Activated T-cell treated with anti-CD3 and anti-CD28 coated beads, Interleukin-2, amount 50 U/mL, for 4 hours (primary cell): ENCODE results near the gene OR52E4. TPM values are rescaled to one million over a fixed set of nuclear protein-coding genes. Genes with fewer than 3 reads are reported as not detected.

Source experiments
- ATAC-seq, 2 donors: fragments of 200-7000 bp; cut with Tn5 transposase; one replicate each; pipeline ENCODE4 v1.10.0; 2021
- DNase-seq: peaks from one replicate; pipeline ENCODE4 v3.0.0-alpha.2; 2020
- H3K27me3 Mint-ChIP-seq: one replicate; pipeline ENCODE4 v1.8.0; 2021; ENCODE audit warnings: low read depth, mixed read lengths
- H3K36me3 Mint-ChIP-seq: one replicate; pipeline ENCODE4 v1.8.0; 2022; ENCODE audit warnings: mixed read lengths; ENCODE audit not compliant: insufficient read depth
- H3K4me1 Mint-ChIP-seq: one replicate; pipeline ENCODE4 v1.8.0; 2021; ENCODE audit warnings: low read depth, mixed read lengths
- H3K4me3 Mint-ChIP-seq: one replicate; pipeline ENCODE4 v1.8.0; 2021; ENCODE audit warnings: mild to moderate bottlenecking, moderate library complexity, mixed read lengths
- H3K9me3 Mint-ChIP-seq: one replicate; pipeline ENCODE4 v1.8.0; 2021; ENCODE audit warnings: mixed read lengths
- total RNA-seq, 3 donors: library from RNA; stranded (reverse); gene quantifications; one replicate each; pipeline ENCODE4 v1.2.1, GENCODE V29; 2021

Gene OR52E4
- total RNA-seq, 3 donors from 2014 or later, result not detected

- no peak within 1 kb of the TSS for H3K4me3 Mint-ChIP-seq
Observed at GRCh38 chr11:5892908-5893307, 12.5 kb downstream of the OR52E4 start, which contains the start of gene OR52E5. Gene OR52E5 (plus strand): TSS chr11:5893208. CDS start chr11:5900777, 7,569 bp downstream.

GRCh38 chr11:5899534-5899933, 19.1 kb downstream of the OR52E4 start:
- DNase-seq (no peak), ATAC-seq (no peak)
- H3K4me3 Mint-ChIP-seq, result no peak overlapping the region
- H3K36me3 Mint-ChIP-seq, result no peaks in the 10 kb centered on the region
- H3K9me3 Mint-ChIP-seq, result no peaks in the 10 kb centered on the region
- H3K27me3 Mint-ChIP-seq, result peaks cover 6% of the 10 kb centered on the region
- no peaks in the 10 kb centered on the region for H3K4me1 Mint-ChIP-seq

More at GRCh38 chr11:5892908-5893307, 12.5 kb downstream of the OR52E4 start, which contains the start of gene OR52E5:
- ATAC-seq (no peak), DNase-seq (no peak)
- no peaks in the 10 kb centered on the region for H3K4me1 Mint-ChIP-seq
- H3K27me3 Mint-ChIP-seq, result peaks cover 8% of the 10 kb centered on the region
- H3K9me3 Mint-ChIP-seq, result no peaks in the 10 kb centered on the region
- H3K36me3 Mint-ChIP-seq, result no peaks in the 10 kb centered on the region

DNA sequence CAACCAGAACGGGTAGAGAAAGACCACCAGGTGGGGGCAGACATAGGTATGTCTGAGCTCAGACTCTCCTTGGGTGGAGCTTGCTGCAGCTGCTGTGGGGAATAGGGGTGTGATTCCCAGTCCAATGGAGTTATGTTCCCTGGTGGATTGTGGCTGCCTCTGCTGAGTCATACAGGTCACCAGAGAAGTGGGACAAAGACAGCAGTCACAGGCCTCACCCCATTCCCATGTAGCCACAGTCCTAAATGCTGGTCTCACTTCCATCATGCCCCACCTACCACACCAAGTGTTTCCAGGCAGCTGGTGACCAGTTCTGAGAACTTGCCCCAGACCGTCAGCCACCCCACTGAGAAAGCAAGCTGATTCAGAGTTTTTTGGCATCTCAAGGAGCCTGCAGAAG, 30.1 kb downstream of the OR52E4 start:
- Mint-ChIP-seq H3K4me3 (no peak overlapping the region), H3K4me1 (no peaks in the 10 kb centered on the region), H3K9me3 (no peaks in the 10 kb centered on the region), H3K27me3 (peaks cover 15% of the 10 kb centered on the region), H3K36me3 (no peaks in the 10 kb centered on the region)
- no peak for ATAC-seq
- no peak for DNase-seq

DNA sequence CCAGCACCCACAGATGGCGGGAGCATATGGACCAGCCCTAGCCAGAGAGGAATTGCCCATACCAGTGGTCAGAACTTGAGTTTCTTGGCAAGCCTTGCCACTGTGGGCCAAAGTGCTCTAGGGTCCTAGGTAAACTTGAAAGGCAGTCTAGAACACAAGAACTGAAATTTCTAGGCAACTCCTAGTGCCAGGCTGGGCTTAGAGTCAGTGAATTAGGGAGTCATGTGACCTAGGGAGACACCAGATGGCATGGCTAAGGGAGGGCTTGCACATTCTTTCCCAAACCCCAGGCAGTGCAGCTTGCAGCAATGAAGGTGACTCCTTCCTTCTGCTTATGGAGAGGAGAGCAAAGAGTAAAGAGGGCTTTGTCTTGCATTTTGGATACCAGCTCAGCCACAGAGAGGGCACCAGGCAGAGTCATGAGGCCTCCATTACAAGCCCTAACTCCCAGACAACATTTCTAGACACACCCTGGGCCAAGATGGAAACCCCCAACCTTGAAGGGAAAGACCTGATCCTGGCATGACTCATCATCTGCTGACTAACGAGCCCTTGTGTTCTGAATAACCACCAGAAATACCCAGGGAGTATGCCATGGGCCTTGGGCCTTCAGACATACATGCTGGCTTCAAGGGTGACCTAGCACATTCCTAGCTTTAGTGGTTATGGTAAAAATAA, 42.5 kb downstream of the OR52E4 start:
- Mint-ChIP-seq H3K4me1 (no peaks in the 10 kb centered on the region), H3K4me3 (no peak overlapping the region), H3K27me3 (no peaks in the 10 kb centered on the region), H3K9me3 (peaks cover 10% of the 10 kb centered on the region), H3K36me3 (no peaks in the 10 kb centered on the region)
- ATAC-seq (peak; percentile 66 to 79), DNase-seq (no peak)

GRCh38 chr11:5923427-5923776, 43.0 kb downstream of the OR52E4 start:
- H3K9me3 Mint-ChIP-seq, result peaks cover 12% of the 10 kb centered on the region
- no peaks in the 10 kb centered on the region for H3K36me3 Mint-ChIP-seq
- DNase-seq (no peak), ATAC-seq (no peak)
- H3K27me3 Mint-ChIP-seq, result no peaks in the 10 kb centered on the region
- H3K4me1 Mint-ChIP-seq, result no peaks in the 10 kb centered on the region
- H3K4me3 Mint-ChIP-seq, result no peak overlapping the region

DNA sequence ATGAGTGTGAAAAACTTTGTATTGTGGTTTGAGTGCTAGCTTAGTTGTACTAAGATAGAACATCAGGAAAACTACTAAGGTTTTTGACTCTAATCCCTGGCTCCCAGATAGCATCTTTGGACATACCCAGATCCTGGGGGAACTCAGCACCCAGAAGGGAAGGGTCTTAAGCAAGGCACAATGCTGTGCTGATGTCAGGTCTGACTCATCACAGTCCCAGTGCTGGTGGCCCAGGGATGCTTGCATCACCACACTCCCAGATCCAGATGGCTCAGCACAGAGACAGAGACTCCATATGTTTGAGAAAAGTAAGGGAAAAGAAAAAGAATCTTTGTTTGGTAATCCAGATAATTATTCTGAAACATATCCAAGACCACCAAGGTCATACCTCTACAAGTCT, 43.4 kb downstream of the OR52E4 start:
- Mint-ChIP-seq H3K27me3 (no peaks in the 10 kb centered on the region), H3K36me3 (no peaks in the 10 kb centered on the region)
- ATAC-seq, result no peak

GRCh38 chr11:5928271-5928670, 47.8 kb downstream of the OR52E4 start:
- Mint-ChIP-seq H3K36me3 (no peaks in the 10 kb centered on the region), H3K4me1 (no peaks in the 10 kb centered on the region), H3K9me3 (peaks cover 10% of the 10 kb centered on the region), H3K4me3 (no peak overlapping the region), H3K27me3 (no peaks in the 10 kb centered on the region)
- ATAC-seq (no peak), DNase-seq (no peak)

More for the DNA sequence above, 43.4 kb downstream of the OR52E4 start:
- Mint-ChIP-seq H3K4me1 (no peaks in the 10 kb centered on the region), H3K4me3 (no peak overlapping the region), H3K9me3 (peaks cover 10% of the 10 kb centered on the region)
- DNase-seq, result no peak

DNA sequence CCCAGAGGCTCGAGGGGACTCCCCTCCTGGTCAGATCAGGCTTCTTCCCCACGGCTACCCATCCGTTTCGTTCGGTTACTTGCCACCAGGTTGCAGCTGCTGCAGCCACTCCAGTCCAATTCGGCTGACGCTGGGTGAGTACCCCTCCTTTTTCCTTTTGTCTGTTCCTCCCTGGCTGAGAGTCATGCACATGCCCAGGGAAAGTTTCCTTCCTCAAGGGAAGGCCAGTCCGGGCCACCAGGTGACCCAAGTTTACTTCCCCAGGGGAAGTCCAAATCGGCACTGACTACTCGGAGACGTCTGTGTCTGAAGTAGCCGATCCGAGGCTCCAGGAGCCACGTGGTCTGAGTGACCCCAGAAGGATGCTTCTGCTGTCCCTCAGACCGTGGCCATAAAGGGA, 48.4 kb downstream of the OR52E4 start:
- Mint-ChIP-seq H3K9me3 (peaks cover 10% of the 10 kb centered on the region), H3K4me3 (no peak overlapping the region), H3K27me3 (no peaks in the 10 kb centered on the region), H3K36me3 (no peaks in the 10 kb centered on the region), H3K4me1 (no peaks in the 10 kb centered on the region)
- no peak for DNase-seq
- no peak for ATAC-seq

DNA sequence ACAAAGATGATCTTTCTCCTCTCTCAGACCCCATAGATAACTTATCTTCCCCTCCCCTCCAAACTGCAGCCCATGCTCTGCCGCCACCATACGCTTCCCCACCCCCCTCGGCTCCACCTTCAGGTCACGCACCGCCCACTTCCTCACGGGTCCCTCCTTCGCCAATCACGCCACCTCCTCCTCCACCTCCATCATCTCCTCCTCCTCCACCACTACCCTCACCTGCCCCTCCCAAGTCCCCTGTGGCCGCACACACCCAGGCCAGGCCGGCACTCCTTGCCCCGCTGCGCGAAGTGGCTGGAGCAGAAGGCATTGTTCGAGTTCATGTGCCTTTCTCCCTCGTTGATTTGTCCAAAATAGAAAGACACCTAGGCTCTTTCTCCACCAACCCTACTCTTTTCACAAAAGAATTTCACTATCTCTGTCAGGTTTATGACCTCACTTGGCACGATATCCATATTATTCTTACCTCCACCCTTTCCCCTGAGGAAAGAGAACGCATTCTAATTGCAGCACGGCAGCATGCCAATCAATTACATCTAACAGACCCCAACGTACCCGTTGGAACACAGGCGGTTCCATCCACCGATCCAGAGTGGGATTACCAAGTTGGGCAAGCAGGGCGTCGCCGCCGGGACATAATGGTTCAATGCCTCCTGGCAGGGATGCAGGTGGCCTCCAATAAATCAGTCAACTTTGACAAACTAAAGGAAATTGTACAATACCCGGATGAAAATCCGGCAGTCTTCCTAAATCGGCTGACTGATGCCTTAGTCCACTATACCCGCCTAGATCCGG, 49.3 kb downstream of the OR52E4 start:
- no peak overlapping the region for H3K4me3 Mint-ChIP-seq
- ATAC-seq (no peak), DNase-seq (no peak)
- no peaks in the 10 kb centered on the region for H3K4me1 Mint-ChIP-seq
- no peaks in the 10 kb centered on the region for H3K27me3 Mint-ChIP-seq
- H3K36me3 Mint-ChIP-seq, result no peaks in the 10 kb centered on the region
- peaks cover 4% of the 10 kb centered on the region for H3K9me3 Mint-ChIP-seq

GRCh38 chr11:5930614-5931013, 50.2 kb downstream of the OR52E4 start:
- ATAC-seq (no peak), DNase-seq (no peak)
- H3K4me3 Mint-ChIP-seq, result no peak overlapping the region
- no peaks in the 10 kb centered on the region for H3K36me3 Mint-ChIP-seq
- no peaks in the 10 kb centered on the region for H3K4me1 Mint-ChIP-seq
- peaks cover 5% of the 10 kb centered on the region for H3K9me3 Mint-ChIP-seq
- H3K27me3 Mint-ChIP-seq, result no peaks in the 10 kb centered on the region

- Mint-ChIP-seq H3K4me3 (no peak overlapping the region), H3K9me3 (peaks cover 7% of the 10 kb centered on the region), H3K27me3 (no peaks in the 10 kb centered on the region), H3K36me3 (no peaks in the 10 kb centered on the region), H3K4me1 (no peaks in the 10 kb centered on the region)
- ATAC-seq, result no peak
- DNase-seq, result no peak
Observed at GRCh38 chr11:5931061-5931460, 50.6 kb downstream of the OR52E4 start.

GRCh38 chr11:5932671-5933070, 52.2 kb downstream of the OR52E4 start:
- Mint-ChIP-seq H3K9me3 (peaks cover 7% of the 10 kb centered on the region), H3K36me3 (no peaks in the 10 kb centered on the region), H3K4me1 (no peaks in the 10 kb centered on the region)

GRCh38 chr11:5933116-5933515, 52.7 kb downstream of the OR52E4 start:
- no peaks in the 10 kb centered on the region for H3K36me3 Mint-ChIP-seq
- H3K4me3 Mint-ChIP-seq, result no peak overlapping the region
- ATAC-seq, result no peak

More at GRCh38 chr11:5932671-5933070, 52.2 kb downstream of the OR52E4 start:
- Mint-ChIP-seq H3K27me3 (peaks cover 2% of the 10 kb centered on the region), H3K4me3 (no peak overlapping the region)
- ATAC-seq (no peak), DNase-seq (no peak)

More at GRCh38 chr11:5933116-5933515, 52.7 kb downstream of the OR52E4 start:
- Mint-ChIP-seq H3K27me3 (peaks cover 2% of the 10 kb centered on the region), H3K9me3 (peaks cover 7% of the 10 kb centered on the region), H3K4me1 (no peaks in the 10 kb centered on the region)
- no peak for DNase-seq
